HepG2 (cell line): ENCODE measurements around the gene KLF16. TPM values are rescaled to one million over a fixed set of nuclear protein-coding genes. Genes with fewer than 3 reads are reported as not detected.

ENCODE experiments used
- ATAC-seq: fragments of 200-7000 bp; cut with Tn5 transposase; 3 replicates; pipeline ENCODE4 v1.9.1; 2020; ENCODE audit warnings: mild to moderate bottlenecking, moderate library complexity
- BruUV-seq: library from RNA; stranded (reverse); fragments of 400-500 nt; replicated peaks from 2 replicates; lab custom pipeline; 2021; lab: Mats Ljungman, UMichigan
- CTCF ChIA-PET: fragments of 300-600 bp; formaldehyde crosslinking; extraction: SDS; loops from one replicate; lab custom pipeline; 2021; ENCODE audit warnings: low total read pairs, inconsistent platforms, low intra/inter-chr PET ratio; lab: Yijun Ruan, JAX
- POLR2A ChIA-PET: fragments of 350-600 bp; sonication (Branson Sonifier 250); formaldehyde crosslinking; loops from one replicate; lab custom pipeline; 2020; ENCODE audit warnings: antibody characterized with exemption, inconsistent platforms; lab: Yijun Ruan, JAX
- DNase-seq: peaks from one replicate; pipeline ENCODE4 v3.0.0-alpha.2; 2015; ENCODE audit warnings: low spot score
- FAIRE-seq: peaks from 3 replicates; lab custom pipeline; 2011; peaks lifted over from hg19 to GRCh38; lab: Jason Lieb, UNC
- H2AFZ ChIP-seq: one replicate; pipeline ENCODE4 v1.6.1; 2011; ENCODE audit warnings: low read length, inconsistent platforms
- H3K27ac ChIP-seq: fragments of 300-600 bp; 3 replicates; pipeline ENCODE4 v1.8.0; 2011; ENCODE audit warnings: mixed run types, mild to moderate bottlenecking, mixed read lengths, low read length, inconsistent platforms; ENCODE audit not compliant: insufficient read depth; ENCODE audit errors: extremely low read length
- H3K27me3 ChIP-seq, 2 experiments: fragments of 200-600 bp in 1 of 2; 2 replicates in 1 of 2; 3 replicates in 1 of 2; pipeline versions ENCODE4 v1.6.0 to v1.8.0; 2011; ENCODE audit warnings: low read length in 2 of 2, mild to moderate bottlenecking in 2 of 2, moderate library complexity in 2 of 2, inconsistent platforms in 1 of 2; ENCODE audit not compliant: insufficient read depth in 2 of 2, control insufficient read depth in 1 of 2
- H3K36me3 ChIP-seq, 2 experiments: fragments of 200-600 bp in 1 of 2; replicated peaks in 1 of 2; 2 replicates in 1 of 2; 3 replicates in 1 of 2; pipeline versions ENCODE4 v1.5.1 to v1.8.0; 2011; ENCODE audit warnings: low read length in 2 of 2, inconsistent platforms in 1 of 2; ENCODE audit not compliant: insufficient read depth in 2 of 2, control insufficient read depth in 1 of 2
- H3K4me1 ChIP-seq: 2 replicates; pipeline ENCODE4 v1.5.1; 2012; ENCODE audit warnings: low read length, inconsistent platforms; ENCODE audit not compliant: insufficient read depth
- H3K4me2 ChIP-seq: 2 replicates; pipeline ENCODE4 v1.6.0; 2011; ENCODE audit warnings: low read depth, low read length, inconsistent platforms
- H3K4me3 ChIP-seq, 3 experiments: fragments of 200-600 bp in 1 of 3; sonication (generic), shearing (Covaris generic) in 1 of 3; replicated peaks in 1 of 3; 2 replicates each; pipeline ENCODE4 v1.5.1; 2011 to 2016; ENCODE audit warnings: low read length in 3 of 3, inconsistent platforms in 2 of 3, low read depth in 2 of 3, mild to moderate bottlenecking in 2 of 3, control low read depth in 1 of 3, mixed read lengths in 1 of 3; ENCODE audit not compliant: insufficient read depth in 1 of 3
- H3K79me2 ChIP-seq: one replicate; pipeline ENCODE4 v1.6.1; 2011; ENCODE audit warnings: low read length, inconsistent platforms; ENCODE audit not compliant: insufficient read depth
- H3K9ac ChIP-seq: 2 replicates; pipeline ENCODE4 v1.6.0; 2011; ENCODE audit warnings: mild to moderate bottlenecking, low read depth, low read length, inconsistent platforms; ENCODE audit not compliant: insufficient read depth
- H3K9me3 ChIP-seq: 2 replicates; pipeline ENCODE4 v1.5.1; 2012; ENCODE audit warnings: mild to moderate bottlenecking, low read length
- H4K20me1 ChIP-seq: 2 replicates; pipeline ENCODE4 v1.6.0; 2011; ENCODE audit warnings: inconsistent platforms, mild to moderate bottlenecking, low read length, moderate library complexity; ENCODE audit not compliant: insufficient read depth
- DRAP1 ChIP-seq: IDR thresholded peaks from 2 replicates; pipeline ENCODE4 v1.6.1; 2016; ENCODE audit warnings: missing genetic modification reagents, missing compliant biosample characterization
- DZIP1 ChIP-seq: sonication (generic); formaldehyde crosslinking; IDR thresholded peaks from 2 replicates; pipeline ENCODE4 v1.5.0; 2020; ENCODE audit warnings: mild to moderate bottlenecking, missing genetic modification reagents
- ERF ChIP-seq: IDR thresholded peaks from 2 replicates; pipeline ENCODE4 v1.6.1; 2018; ENCODE audit warnings: missing biosample characterization, missing genetic modification reagents
- GABPA ChIP-seq, 2 experiments: IDR thresholded peaks; 2 replicates each; pipeline ENCODE4 v1.6.1; 2011 to 2016; ENCODE audit warnings: low read depth in 2 of 2, low read length in 1 of 2, missing biosample characterization in 1 of 2, missing genetic modification characterization in 1 of 2
- KLF6 ChIP-seq: IDR thresholded peaks from 2 replicates; pipeline ENCODE4 v1.8.0; 2016; ENCODE audit warnings: missing biosample characterization, missing genetic modification reagents
- MTF1 ChIP-seq: sonication (generic); formaldehyde crosslinking; IDR thresholded peaks from 2 replicates; pipeline ENCODE4 v1.5.0; 2020; ENCODE audit warnings: missing genetic modification reagents
- MXD4 ChIP-seq: IDR thresholded peaks from 2 replicates; pipeline ENCODE4 v1.6.1; 2016; ENCODE audit warnings: mild to moderate bottlenecking, missing biosample characterization, missing genetic modification reagents
- PAWR ChIP-seq: sonication (generic); formaldehyde crosslinking; IDR thresholded peaks from 2 replicates; pipeline ENCODE4 v1.4.0; 2020; ENCODE audit warnings: missing genetic modification reagents, mild to moderate bottlenecking, borderline replicate concordance
- POGZ ChIP-seq: sonication (generic); formaldehyde crosslinking; IDR thresholded peaks from 2 replicates; pipeline ENCODE4 v1.4.0; 2020; ENCODE audit warnings: mild to moderate bottlenecking, missing genetic modification reagents
- RFX1 ChIP-seq: fragments of 450-650 bp; IDR thresholded peaks from 2 replicates; pipeline ENCODE4 v1.6.1; 2017
- SMYD3 ChIP-seq: sonication (generic); formaldehyde crosslinking; IDR thresholded peaks from 2 replicates; pipeline ENCODE4 v1.8.1; 2023; ENCODE audit warnings: mild to moderate bottlenecking, missing genetic modification reagents
- SP140L ChIP-seq: sonication (generic); formaldehyde crosslinking; IDR thresholded peaks from 2 replicates; pipeline ENCODE4 v1.4.0; 2020; ENCODE audit warnings: missing genetic modification reagents, borderline replicate concordance
- ZBTB21 ChIP-seq: sonication (generic); formaldehyde crosslinking; IDR thresholded peaks from 2 replicates; pipeline ENCODE4 v1.4.0; 2020; ENCODE audit warnings: missing genetic modification reagents
- ZFP41 ChIP-seq: sonication (generic); formaldehyde crosslinking; IDR thresholded peaks from 2 replicates; pipeline ENCODE4 v1.4.0; 2020; ENCODE audit warnings: mild to moderate bottlenecking, missing genetic modification reagents, borderline replicate concordance
- ZNF33A ChIP-seq: sonication (generic); formaldehyde crosslinking; IDR thresholded peaks from 2 replicates; pipeline ENCODE4 v1.5.1; 2020; ENCODE audit warnings: missing genetic modification reagents, mild to moderate bottlenecking, moderate library complexity, borderline replicate concordance
- ZNF567 ChIP-seq: sonication (generic); formaldehyde crosslinking; IDR thresholded peaks from 2 replicates; pipeline ENCODE4 v1.8.1; 2023; ENCODE audit warnings: mild to moderate bottlenecking, missing genetic modification reagents, borderline replicate concordance
- ZNF589 ChIP-seq: sonication (generic); formaldehyde crosslinking; conservative IDR thresholded peaks from 2 replicates; pipeline ENCODE4 v1.8.0; 2022; ENCODE audit warnings: mild to moderate bottlenecking, moderate library complexity, missing genetic modification reagents
- ZNF672 ChIP-seq: sonication (generic); formaldehyde crosslinking; IDR thresholded peaks from 2 replicates; pipeline ENCODE4 v1.8.1; 2022; ENCODE audit warnings: missing genetic modification reagents
- ZNF740 ChIP-seq: sonication (generic); formaldehyde crosslinking; IDR thresholded peaks from 2 replicates; pipeline ENCODE4 v1.4.0; 2020; ENCODE audit warnings: missing genetic modification reagents
- ZSCAN5A ChIP-seq: sonication (generic); formaldehyde crosslinking; IDR thresholded peaks from 2 replicates; pipeline ENCODE4 v1.8.0; 2022; ENCODE audit warnings: mild to moderate bottlenecking, missing genetic modification reagents, borderline replicate concordance
- WGBS: methylation state at CpG from one replicate; pipeline ENCODE4 v1.1.6; 2017; ENCODE audit warnings: low lambda C conversion rate; 5-methylcytosine and 5-hydroxymethylcytosine counted together
- in situ Hi-C: cut with HindIII; loops from 2 replicates; pipeline ENCODE4 v1.10.0; 2017; ENCODE audit warnings: low pct_unique_long_range_greater_than_20kb; ENCODE audit not compliant: extremely low pct_ligation_motif_present
- intact Hi-C: fragments of 100-400 bp; cut with micrococcal nuclease; formaldehyde crosslinking; loops from one replicate; pipeline ENCODE4 v1.10.0; 2022; ENCODE audit not compliant: unreplicated experiment
- polyA plus RNA-seq, 8 experiments: library from polyadenylated mRNA; depleted of rRNA in 3 of 8; stranded (reverse) in 7 of 8; unstranded in 1 of 8; fragments of >200 nt; fragmentation: Illumina TruSeq in 4 of 8; extraction: Trizol in 4 of 8; gene quantifications; 2 replicates each; pipeline versions ENCODE4 v1.2.1 to v1.2.3, GENCODE V29; 2011 to 2016; ENCODE audit warnings: low read depth in 4 of 8, missing spikeins in 1 of 8, mixed read lengths in 1 of 8; ENCODE audit not compliant: insufficient read depth in 1 of 8
- total RNA-seq, 5 experiments: library from RNA; depleted of rRNA; stranded (reverse); fragments of >200 nt; fragmentation: Illumina TruSeq; extraction: Trizol; gene quantifications; 2 replicates each; pipeline ENCODE4 v1.2.3, GENCODE V29; 2016; ENCODE audit warnings: low read depth in 1 of 5

KLF16 gene
- total and polyA plus RNA-seq, 2 of the 13 experiments (the other 11 are each of a cell fraction or from before 2014, with no cell fraction given), result 3.5 to 6.7 TPM

- DNase-seq (no peak), ATAC-seq (no peak), FAIRE-seq (no peak)
- Histone ChIP-seq H3K4me3 (no peak overlapping the region), H2AFZ (no peak overlapping the region), H3K27ac (no peak overlapping the region), H3K79me2 (no peaks in the 10 kb centered on the region), H3K4me2 (no peak overlapping the region), H4K20me1 (no peaks in the 10 kb centered on the region), H3K9ac (no peak overlapping the region), H3K4me1 (peaks cover 14% of the 10 kb centered on the region), H3K36me3 (no peaks in the 10 kb centered on the region), H3K27me3 (no peaks in the 10 kb centered on the region), H3K9me3 (no peaks in the 10 kb centered on the region)
- 79% methylated on average over 11 of the region's 13 CpGs for WGBS
- ChIA-PET POLR2A (interaction anchor here (1.9 to 2.0 kb wide), 2 partner anchors 25 to 32 kb away, joined by 6 to 9 read pairs; no protein-coding TSS in a partner anchor), CTCF (no interaction called here)
- in situ Hi-C loops, result no loop called here
- BruUV-seq, result no TSS peak
- intact Hi-C loops, result no loop called here
- TF ChIP-seq ZBTB21 (CRISPR knock-in tag), result no peak
- TF ChIP-seq GABPA (IDR thresholded peaks at IDR 0.05; ENCODE audit: low read depth, low read length), result no peak
- no peak for TF ChIP-seq GABPA (CRISPR knock-in tag; IDR thresholded peaks at IDR 0.05; ENCODE audit: low read depth)
- no peak for TF ChIP-seq ZFP41
- no peak for TF ChIP-seq KLF6 (CRISPR knock-in tag)
- TF ChIP-seq SP140L (CRISPR knock-in tag), result no peak
- TF ChIP-seq MTF1 (CRISPR knock-in tag), result no peak
- no peak for TF ChIP-seq ZNF567 (CRISPR knock-in tag)
- no peak for TF ChIP-seq ZNF672 (CRISPR knock-in tag)
- TF ChIP-seq ZSCAN5A (CRISPR knock-in tag), result no peak
- TF ChIP-seq SMYD3 (CRISPR knock-in tag), result no peak
- TF ChIP-seq RFX1, result no peak
- no peak for TF ChIP-seq DRAP1 (CRISPR knock-in tag)
- TF ChIP-seq ZNF740 (CRISPR knock-in tag), result no peak
- TF ChIP-seq PAWR, result no peak
- TF ChIP-seq ERF, result no peak
- no peak for TF ChIP-seq DZIP1 (CRISPR knock-in tag)
- TF ChIP-seq ZNF33A, result no peak
- TF ChIP-seq ZNF589 (CRISPR knock-in tag), result no peak
- TF ChIP-seq POGZ (CRISPR knock-in tag), result no peak
- TF ChIP-seq MXD4, result no peak
Observed at GRCh38 chr19:1896508-1896907, 33.1 kb upstream of the KLF16 start.
